HepG2 (cell line): ENCODE results near the gene TBRG4. TPM values are rescaled to one million over a fixed set of nuclear protein-coding genes. Genes with fewer than 3 reads are reported as not detected.

Source experiments
- ATAC-seq: fragments of 200-7000 bp; cut with Tn5 transposase; 3 replicates; pipeline ENCODE4 v1.9.1; 2020; ENCODE audit warnings: mild to moderate bottlenecking, moderate library complexity
- BruUV-seq: library from RNA; stranded (reverse); fragments of 400-500 nt; replicated peaks from 2 replicates; lab custom pipeline; 2021; lab: Mats Ljungman, UMichigan
- CTCF ChIA-PET: fragments of 300-600 bp; formaldehyde crosslinking; extraction: SDS; loops from one replicate; lab custom pipeline; 2021; ENCODE audit warnings: low total read pairs, inconsistent platforms, low intra/inter-chr PET ratio; lab: Yijun Ruan, JAX
- POLR2A ChIA-PET: fragments of 350-600 bp; sonication (Branson Sonifier 250); formaldehyde crosslinking; loops from one replicate; lab custom pipeline; 2020; ENCODE audit warnings: antibody characterized with exemption, inconsistent platforms; lab: Yijun Ruan, JAX
- DNase-seq: peaks from one replicate; pipeline ENCODE4 v3.0.0-alpha.2; 2015; ENCODE audit warnings: low spot score
- FAIRE-seq: peaks from 3 replicates; lab custom pipeline; 2011; peaks lifted over from hg19 to GRCh38; lab: Jason Lieb, UNC
- H2AFZ ChIP-seq: one replicate; pipeline ENCODE4 v1.6.1; 2011; ENCODE audit warnings: low read length, inconsistent platforms
- H3K27ac ChIP-seq: fragments of 300-600 bp; 3 replicates; pipeline ENCODE4 v1.8.0; 2011; ENCODE audit warnings: mixed run types, mild to moderate bottlenecking, mixed read lengths, low read length, inconsistent platforms; ENCODE audit not compliant: insufficient read depth; ENCODE audit errors: extremely low read length
- H3K27me3 ChIP-seq, 2 experiments: fragments of 200-600 bp in 1 of 2; 2 replicates in 1 of 2; 3 replicates in 1 of 2; pipeline versions ENCODE4 v1.6.0 to v1.8.0; 2011; ENCODE audit warnings: low read length in 2 of 2, mild to moderate bottlenecking in 2 of 2, moderate library complexity in 2 of 2, inconsistent platforms in 1 of 2; ENCODE audit not compliant: insufficient read depth in 2 of 2, control insufficient read depth in 1 of 2
- H3K36me3 ChIP-seq, 2 experiments: fragments of 200-600 bp in 1 of 2; replicated peaks in 1 of 2; 2 replicates in 1 of 2; 3 replicates in 1 of 2; pipeline versions ENCODE4 v1.5.1 to v1.8.0; 2011; ENCODE audit warnings: low read length in 2 of 2, inconsistent platforms in 1 of 2; ENCODE audit not compliant: insufficient read depth in 2 of 2, control insufficient read depth in 1 of 2
- H3K4me1 ChIP-seq: 2 replicates; pipeline ENCODE4 v1.5.1; 2012; ENCODE audit warnings: low read length, inconsistent platforms; ENCODE audit not compliant: insufficient read depth
- H3K4me2 ChIP-seq: 2 replicates; pipeline ENCODE4 v1.6.0; 2011; ENCODE audit warnings: low read depth, low read length, inconsistent platforms
- H3K4me3 ChIP-seq, 3 experiments: fragments of 200-600 bp in 1 of 3; sonication (generic), shearing (Covaris generic) in 1 of 3; replicated peaks in 1 of 3; 2 replicates each; pipeline ENCODE4 v1.5.1; 2011 to 2016; ENCODE audit warnings: low read length in 3 of 3, inconsistent platforms in 2 of 3, low read depth in 2 of 3, mild to moderate bottlenecking in 2 of 3, control low read depth in 1 of 3, mixed read lengths in 1 of 3; ENCODE audit not compliant: insufficient read depth in 1 of 3
- H3K79me2 ChIP-seq: one replicate; pipeline ENCODE4 v1.6.1; 2011; ENCODE audit warnings: low read length, inconsistent platforms; ENCODE audit not compliant: insufficient read depth
- H3K9ac ChIP-seq: 2 replicates; pipeline ENCODE4 v1.6.0; 2011; ENCODE audit warnings: mild to moderate bottlenecking, low read depth, low read length, inconsistent platforms; ENCODE audit not compliant: insufficient read depth
- H3K9me3 ChIP-seq: 2 replicates; pipeline ENCODE4 v1.5.1; 2012; ENCODE audit warnings: mild to moderate bottlenecking, low read length
- H4K20me1 ChIP-seq: 2 replicates; pipeline ENCODE4 v1.6.0; 2011; ENCODE audit warnings: inconsistent platforms, mild to moderate bottlenecking, low read length, moderate library complexity; ENCODE audit not compliant: insufficient read depth
- AGO2 ChIP-seq: fragments of 200-400 bp; formaldehyde crosslinking; optimal IDR thresholded peaks from 2 replicates; pipeline ENCODE3; 2017; ENCODE audit warnings: mild to moderate bottlenecking, low read depth, low read length, moderate library complexity
- ATF7 ChIP-seq, 2 experiments: fragments of 450-650 bp in 1 of 2; sonication (generic) in 1 of 2; formaldehyde crosslinking in 1 of 2; IDR thresholded peaks; 2 replicates each; pipeline versions ENCODE4 v1.4.0 to v1.6.1; 2016 to 2020; ENCODE audit warnings: antibody characterized with exemption in 1 of 2, mild to moderate bottlenecking in 1 of 2, missing genetic modification reagents in 1 of 2
- BORCS8-MEF2B ChIP-seq: sonication (generic); formaldehyde crosslinking; IDR thresholded peaks from 2 replicates; pipeline ENCODE4 v1.8.0; 2022; ENCODE audit warnings: mild to moderate bottlenecking, missing genetic modification reagents
- BRF2 ChIP-seq: sonication (generic); formaldehyde crosslinking; IDR thresholded peaks from 2 replicates; pipeline ENCODE4 v1.8.1; 2022; ENCODE audit warnings: mild to moderate bottlenecking, missing genetic modification reagents
- MZF1 ChIP-seq: sonication (generic); formaldehyde crosslinking; IDR thresholded peaks from 2 replicates; pipeline ENCODE4 v1.8.1; 2023; ENCODE audit warnings: mild to moderate bottlenecking, missing genetic modification reagents, borderline replicate concordance
- POLR2A ChIP-seq, 2 experiments: IDR thresholded peaks; 2 replicates each; pipeline ENCODE4 v1.6.1; 2011; ENCODE audit warnings: low read depth in 2 of 2, low read length in 2 of 2, mild to moderate bottlenecking in 1 of 2, moderate library complexity in 1 of 2; ENCODE audit not compliant: insufficient read depth in 1 of 2
- SATB2 ChIP-seq: sonication (generic); formaldehyde crosslinking; IDR thresholded peaks from 2 replicates; pipeline ENCODE4 v1.5.0; 2020; ENCODE audit warnings: missing genetic modification reagents
- SMARCC2 ChIP-seq: fragments of 450-650 bp; IDR thresholded peaks from 2 replicates; pipeline ENCODE4 v1.6.1; 2017; ENCODE audit warnings: antibody characterized with exemption, mild to moderate bottlenecking
- SRY ChIP-seq: sonication (generic); formaldehyde crosslinking; IDR thresholded peaks from 2 replicates; pipeline ENCODE4 v1.8.0; 2022; ENCODE audit warnings: mild to moderate bottlenecking, missing genetic modification reagents
- TGIF2 ChIP-seq: IDR thresholded peaks from 2 replicates; pipeline ENCODE4 v1.6.1; 2016; ENCODE audit warnings: control low read depth, missing compliant biosample characterization
- ZBTB37 ChIP-seq: sonication (generic); formaldehyde crosslinking; IDR thresholded peaks from 2 replicates; pipeline ENCODE4 v1.4.0; 2020; ENCODE audit warnings: mild to moderate bottlenecking, missing genetic modification reagents
- WGBS: methylation state at CpG from one replicate; pipeline ENCODE4 v1.1.6; 2017; ENCODE audit warnings: low lambda C conversion rate; 5-methylcytosine and 5-hydroxymethylcytosine counted together
- in situ Hi-C: cut with HindIII; loops from 2 replicates; pipeline ENCODE4 v1.10.0; 2017; ENCODE audit warnings: low pct_unique_long_range_greater_than_20kb; ENCODE audit not compliant: extremely low pct_ligation_motif_present
- intact Hi-C: fragments of 100-400 bp; cut with micrococcal nuclease; formaldehyde crosslinking; loops from one replicate; pipeline ENCODE4 v1.10.0; 2022; ENCODE audit not compliant: unreplicated experiment
- polyA plus RNA-seq, 8 experiments: library from polyadenylated mRNA; depleted of rRNA in 3 of 8; stranded (reverse) in 7 of 8; unstranded in 1 of 8; fragments of >200 nt; fragmentation: Illumina TruSeq in 4 of 8; extraction: Trizol in 4 of 8; gene quantifications; 2 replicates each; pipeline versions ENCODE4 v1.2.1 to v1.2.3, GENCODE V29; 2011 to 2016; ENCODE audit warnings: low read depth in 4 of 8, missing spikeins in 1 of 8, mixed read lengths in 1 of 8; ENCODE audit not compliant: insufficient read depth in 1 of 8
- total RNA-seq, 5 experiments: library from RNA; depleted of rRNA; stranded (reverse); fragments of >200 nt; fragmentation: Illumina TruSeq; extraction: Trizol; gene quantifications; 2 replicates each; pipeline ENCODE4 v1.2.3, GENCODE V29; 2016; ENCODE audit warnings: low read depth in 1 of 5

Gene TBRG4
- total and polyA plus RNA-seq, 2 of the 13 experiments (the other 11 are each of a cell fraction or from before 2014, with no cell fraction given), result 87.8 to 107 TPM

- ATAC-seq (peak; percentile 6), DNase-seq (no peak), FAIRE-seq (no peak)
- no peak overlapping the region for H3K4me2 ChIP-seq
- peaks cover 5% of the 10 kb centered on the region; the same call in 1 of the 2 replicates for H4K20me1 ChIP-seq
- in situ Hi-C loops, result no loop called here
- no peaks in the 10 kb centered on the region for H3K9me3 ChIP-seq
- H3K9ac ChIP-seq, result no peak overlapping the region
- no peaks in the 10 kb centered on the region for H3K27me3 ChIP-seq
- H2AFZ ChIP-seq, result no peak overlapping the region
- ChIA-PET POLR2A (interaction anchor here (1.1 to 1.5 kb wide), 2 partner anchors 10 to 12 kb away, joined by 4 to 5 read pairs; partner anchors contain the start of gene TBRG4), CTCF (no interaction called here)
- TF ChIP-seq AGO2, result peak; percentile 21
- TF ChIP-seq ATF7 (IDR thresholded peaks at IDR 0.05), result no peak
- TF ChIP-seq ATF7 (CRISPR knock-in tag; IDR thresholded peaks at IDR 0.05), result no peak
- H3K27ac ChIP-seq, result no peak overlapping the region
- intact Hi-C loops, result no loop called here
- H3K4me1 ChIP-seq, result no peaks in the 10 kb centered on the region
- peaks cover 2% of the 10 kb centered on the region for H3K79me2 ChIP-seq
- BruUV-seq, result no TSS peak
- 98% methylated on average over 11 of the region's 16 CpGs for WGBS
- no peak overlapping the region for H3K4me3 ChIP-seq
- H3K36me3 ChIP-seq, result peaks cover 41 to 60% of the 10 kb centered on the region in 2 experiments
Measured at GRCh38 chr7:45099891-45100760, 11.4 kb downstream of the TBRG4 start.

GRCh38 chr7:45098983-45099839 lies 12.3 kb downstream of the TBRG4 start:
- peaks cover 32 to 51% of the 10 kb centered on the region in 2 experiments for H3K36me3 ChIP-seq

More at GRCh38 chr7:45098983-45099839, 12.3 kb downstream of the TBRG4 start:
- H3K9ac ChIP-seq, result no peak overlapping the region
- no peak for DNase-seq
- CTCF ChIA-PET, result no interaction called here
- H2AFZ ChIP-seq, result no peak overlapping the region
- H3K9me3 ChIP-seq, result no peaks in the 10 kb centered on the region
- TF ChIP-seq SATB2 (CRISPR knock-in tag) (no peak), ZBTB37 (CRISPR knock-in tag) (no peak), SRY (no peak), SMARCC2 (no peak), BRF2 (CRISPR knock-in tag) (0 out of 2 replicates have a peak, but pooled peaks have one; percentile 44), MZF1 (CRISPR knock-in tag) (no peak), TGIF2 (CRISPR knock-in tag) (no peak), POLR2A (IDR thresholded peaks at IDR 0.05; ENCODE audit: insufficient read depth in 1 of 2, low read depth in 2 of 2, low read length in 2 of 2) (peak in 1 of 2 experiments; percentile 27; a peak in 1 of 4 replicates), BORCS8-MEF2B (CRISPR knock-in tag) (0 out of 2 replicates have a peak, but pooled peaks have one; percentile 36)
- TF ChIP-seq, all 625 proteins: peak for 3
- Histone ChIP-seq H3K27ac (no peak overlapping the region), H3K4me3 (no peak overlapping the region), H3K4me1 (no peaks in the 10 kb centered on the region), H3K27me3 (no peaks in the 10 kb centered on the region), H3K4me2 (no peak overlapping the region), H3K79me2 (no peaks in the 10 kb centered on the region), H4K20me1 (peaks cover 5% of the 10 kb centered on the region; the same call in 1 of the 2 replicates)
- FAIRE-seq (no peak), ATAC-seq (peak; percentile 51)
- in situ Hi-C loops (no loop called here), intact Hi-C loops (no loop called here)
- POLR2A ChIA-PET, result interaction anchor here (1.1 to 1.5 kb wide), 2 partner anchors 11 to 12 kb away, joined by 4 to 5 read pairs; partner anchors contain the start of gene TBRG4
- no TSS peak for BruUV-seq
- 97% methylated on average over 7 of the region's 10 CpGs for WGBS
